SH-SY5Y (cell line): Measurements from ENCODE around the gene PGM1.

ENCODE experiments used
- GATA2 ChIP-seq: IDR thresholded peaks from 2 replicates; pipeline ENCODE4 v1.6.1; 2011; ENCODE audit warnings: mild to moderate bottlenecking, low read depth, low read length
- GATA3 ChIP-seq: IDR thresholded peaks from 2 replicates; pipeline ENCODE4 v1.6.1; 2011; ENCODE audit warnings: low read depth, mild to moderate bottlenecking, low read length, moderate library complexity

PGM1 gene

DNA sequence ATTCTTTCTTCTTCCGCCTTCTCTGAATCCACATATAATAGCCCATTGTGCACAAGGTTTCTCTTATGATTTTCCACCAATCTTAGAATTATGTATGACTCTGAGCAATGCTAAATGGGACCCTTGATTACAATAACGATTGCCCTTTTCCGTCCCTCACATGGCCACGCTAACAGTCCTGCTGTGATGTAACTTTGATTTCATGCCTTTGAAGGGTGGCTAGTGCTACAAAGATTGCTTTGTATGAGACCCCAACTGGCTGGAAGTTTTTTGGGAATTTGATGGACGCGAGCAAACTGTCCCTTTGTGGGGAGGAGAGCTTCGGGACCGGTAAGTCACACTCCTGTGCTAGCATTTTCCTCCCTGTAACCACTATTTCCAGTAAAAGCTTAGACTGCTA is 45.3 kb downstream of the PGM1 start:
- TF ChIP-seq GATA2 (no peak), GATA3 (no peak)

DNA sequence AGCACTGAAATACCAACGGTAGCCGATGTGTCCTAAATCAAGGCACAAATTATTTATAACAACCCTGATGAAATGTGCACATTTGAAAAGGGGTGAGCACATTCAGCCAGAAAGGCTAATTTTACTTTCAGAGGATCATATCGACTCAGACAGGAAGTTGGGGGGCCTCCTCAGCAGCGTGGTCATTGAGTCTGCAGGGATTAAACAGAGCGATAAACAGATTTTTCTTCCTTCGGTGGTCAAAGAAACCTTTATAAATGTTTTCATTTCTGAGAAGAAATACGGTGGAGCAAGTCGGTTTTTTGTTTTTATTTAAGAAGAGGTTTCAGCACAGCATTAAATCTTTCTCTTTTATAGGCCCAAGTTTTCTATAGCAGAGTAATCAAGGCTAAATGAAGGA is 45.7 kb downstream of the PGM1 start:
- no peak for TF ChIP-seq GATA2
- no peak for TF ChIP-seq GATA3

- TF ChIP-seq GATA3: no peak
- TF ChIP-seq GATA2: no peak
Measured at GRCh38 chr1:63640633-63641567, 47.7 kb downstream of the PGM1 start.

DNA sequence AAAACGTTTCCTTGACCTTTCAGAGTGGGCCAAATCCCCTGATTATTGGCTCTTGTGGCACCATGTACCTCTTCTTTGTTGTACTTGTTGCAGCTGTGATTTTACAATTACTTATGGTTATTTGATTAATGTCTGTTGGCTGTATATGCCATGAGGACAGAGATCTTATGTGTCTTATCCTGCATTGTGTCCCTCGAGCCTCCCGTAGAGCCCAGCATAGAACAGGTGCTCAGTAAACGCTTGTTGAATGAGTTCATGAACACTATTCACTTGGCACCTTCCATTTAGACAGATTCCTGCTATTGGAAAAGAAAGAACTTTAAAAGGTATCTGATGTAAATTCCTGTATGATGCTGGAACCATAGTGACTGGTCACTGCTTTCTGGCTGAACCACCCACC is 48.4 kb downstream of the PGM1 start:
- TF ChIP-seq GATA3 (no peak), GATA2 (no peak)

GRCh38 chr1:63642901-63643300 is 49.7 kb downstream of the PGM1 start:
- TF ChIP-seq GATA3 (no peak), GATA2 (no peak)

DNA sequence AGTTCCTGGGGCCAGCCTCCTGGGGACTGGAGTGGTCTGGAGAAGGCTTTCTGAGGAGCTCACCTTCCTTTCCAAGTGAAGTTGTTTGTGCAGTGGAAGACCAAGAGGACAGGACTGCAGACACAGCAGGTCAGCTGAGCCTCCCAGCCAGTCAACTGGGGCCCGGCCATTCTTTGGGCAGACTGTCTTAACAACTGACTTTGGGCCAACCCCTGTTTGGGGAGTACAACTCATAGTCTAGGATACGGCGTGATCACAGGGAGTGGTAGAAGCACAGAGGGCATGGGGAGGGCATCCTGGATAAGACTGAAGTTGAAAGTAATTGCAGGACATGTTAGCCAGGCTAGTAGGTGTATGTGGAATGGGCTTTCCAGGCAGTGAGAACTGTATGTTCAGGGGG is 50.3 kb downstream of the PGM1 start:
- TF ChIP-seq GATA3: no peak
- TF ChIP-seq GATA2: no peak

GRCh38 chr1:63643926-63644325 is 50.7 kb downstream of the PGM1 start:
- no peak for TF ChIP-seq GATA3
- no peak for TF ChIP-seq GATA2

DNA sequence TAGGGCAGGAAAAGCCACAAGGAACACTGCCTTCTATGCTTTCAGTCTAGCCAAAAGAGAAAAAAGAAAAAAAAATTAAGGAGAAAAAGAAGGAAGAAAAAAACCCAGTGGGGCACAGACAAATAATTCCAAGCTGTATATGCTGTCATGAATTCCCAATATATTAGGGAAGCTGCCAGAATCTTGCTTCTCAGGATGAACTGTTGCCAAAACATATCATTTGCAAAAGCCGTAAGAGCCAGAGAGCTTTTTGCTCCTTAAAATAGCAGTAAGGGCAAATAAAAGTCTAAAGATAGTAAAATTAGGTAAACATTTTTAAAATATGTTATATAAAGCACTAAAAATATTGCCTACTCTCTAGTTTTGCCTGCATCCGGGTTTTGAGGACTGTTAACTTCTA is 52.1 kb downstream of the PGM1 start:
- TF ChIP-seq GATA3: no peak
- no peak for TF ChIP-seq GATA2

DNA sequence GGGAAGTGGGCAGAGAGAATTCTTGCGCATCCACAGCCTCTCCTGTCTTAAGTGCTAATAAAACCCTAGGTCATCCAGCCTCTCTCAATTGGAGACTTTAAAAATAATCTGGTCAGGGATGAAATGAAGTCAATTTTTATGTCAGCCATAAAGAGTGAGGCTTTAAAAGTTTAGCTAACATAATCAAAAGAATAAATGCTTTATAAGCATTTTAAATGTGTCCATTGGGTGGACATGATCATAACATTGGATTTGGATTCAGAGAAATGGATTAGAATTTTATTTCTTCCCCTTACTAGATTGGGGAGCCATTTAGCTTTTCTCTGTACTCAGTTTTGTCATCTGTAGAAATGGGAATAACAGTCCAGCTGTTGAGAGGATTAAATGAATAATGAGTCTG is 55.5 kb downstream of the PGM1 start:
- TF ChIP-seq GATA2 (no peak), GATA3 (no peak)

DNA sequence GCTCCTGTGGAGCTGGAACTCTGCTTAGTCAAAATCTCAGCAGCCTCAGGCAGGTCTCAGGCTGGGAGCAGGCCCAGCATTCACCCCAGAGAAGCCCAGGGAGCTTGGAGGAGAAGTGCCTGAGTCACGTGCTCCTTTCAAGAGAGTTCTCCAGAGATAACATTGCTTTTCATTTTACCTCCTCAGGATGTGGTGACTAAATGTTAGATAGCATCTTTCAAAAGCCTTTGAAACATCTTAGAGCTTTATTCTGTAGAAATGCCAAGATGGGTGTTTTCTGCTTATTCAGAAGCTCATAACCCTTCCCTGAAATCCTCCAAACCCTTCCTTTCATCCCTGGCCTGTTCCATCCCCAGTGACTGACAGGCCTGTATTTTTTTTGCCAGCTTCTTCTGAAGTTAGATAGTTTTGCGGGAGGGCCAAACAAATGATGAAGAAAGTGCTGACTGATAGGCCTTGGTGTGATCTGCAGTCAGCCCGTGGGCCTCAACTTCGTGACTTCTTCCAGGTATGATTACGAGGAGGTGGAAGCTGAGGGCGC is 58.0 kb downstream of the PGM1 start:
- no peak for TF ChIP-seq GATA3
- no peak for TF ChIP-seq GATA2

- TF ChIP-seq GATA3: no peak
- TF ChIP-seq GATA2: no peak
Measured at GRCh38 chr1:63653976-63654375, 60.8 kb downstream of the PGM1 start.

DNA sequence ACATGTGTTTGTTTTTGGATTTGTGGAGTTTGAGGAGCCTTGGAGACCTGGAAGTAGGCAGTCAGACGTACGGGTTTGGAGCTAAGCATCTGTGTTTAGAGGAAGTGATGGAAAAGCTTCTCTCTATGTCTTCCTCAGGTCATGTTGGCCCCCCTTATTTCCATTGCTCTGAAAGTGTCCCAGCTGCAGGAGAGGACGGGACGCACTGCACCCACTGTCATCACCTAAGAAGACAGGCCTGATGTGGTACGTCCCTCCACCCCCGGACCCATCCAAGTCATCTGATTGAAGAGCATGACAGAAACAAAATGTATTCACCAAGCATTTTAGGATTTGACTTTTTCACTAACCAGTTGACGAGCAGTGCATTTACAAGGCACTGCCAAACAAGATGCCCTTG is 66.2 kb downstream of the PGM1 start:
- TF ChIP-seq GATA2 (no peak), GATA3 (no peak)

DNA sequence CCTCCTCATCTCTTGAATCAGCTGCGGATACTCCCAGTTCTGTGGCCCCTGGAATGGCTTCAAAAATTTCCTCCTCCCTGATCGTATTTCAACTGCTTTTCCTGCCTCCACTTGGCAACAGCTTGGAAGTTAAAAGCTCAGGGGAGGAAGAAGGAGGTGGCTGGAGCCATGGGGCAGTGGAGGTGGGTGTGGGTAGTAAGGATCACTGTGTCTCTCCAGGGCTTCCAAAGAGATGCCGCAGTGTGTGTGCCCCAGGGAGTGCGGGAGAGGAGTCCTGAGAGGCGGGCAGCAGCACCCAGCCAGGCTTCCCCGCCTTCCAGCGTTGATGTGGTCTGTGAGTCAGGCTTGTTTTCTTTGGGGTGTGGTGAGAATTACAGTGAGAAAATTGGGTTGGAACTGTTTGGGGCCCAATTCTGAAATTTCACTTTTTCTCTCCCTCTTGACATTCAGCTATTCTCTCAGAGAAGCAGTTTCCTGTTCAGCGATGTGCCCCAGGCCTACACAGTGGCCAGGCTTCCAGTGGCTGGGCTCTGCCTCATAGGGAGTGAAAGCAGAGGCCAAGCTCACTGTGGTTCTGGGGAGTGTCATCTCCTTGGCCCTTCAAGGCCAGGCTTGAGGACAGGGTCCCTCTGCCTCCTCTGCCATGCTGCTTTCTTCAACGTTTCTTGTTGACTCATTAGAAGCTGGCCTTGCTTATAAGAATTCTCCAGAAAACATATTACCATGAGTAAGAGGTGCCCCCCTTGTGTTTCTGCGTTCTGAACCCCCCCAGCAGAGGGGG is 69.0 kb downstream of the PGM1 start:
- TF ChIP-seq GATA2 (no peak), GATA3 (no peak)

GRCh38 chr1:63662841-63663240 is 69.6 kb downstream of the PGM1 start:
- TF ChIP-seq GATA3: no peak
- no peak for TF ChIP-seq GATA2
